ENCODE measurements around the gene KCNIP1.

- TF ChIP-seq POLR2AphosphoS5 (IDR thresholded peaks at IDR 0.05; ENCODE audit: borderline replicate concordance, low read depth, low read length) (no peak), EZH2 (IDR thresholded peaks at IDR 0.05) (no peak)
Measured at GRCh38 chr5:170482511-170482910, 21.3 kb upstream of the KCNIP1 start.
